ENCODE measurements around the gene NLRX1. TPM values are rescaled to one million over a fixed set of nuclear protein-coding genes. Genes with fewer than 3 reads are reported as not detected.

The NLRX1 gene
- total and polyA plus RNA-seq, 9 donors = 3.1 to 13.4 (median 7.2) TPM

DNA sequence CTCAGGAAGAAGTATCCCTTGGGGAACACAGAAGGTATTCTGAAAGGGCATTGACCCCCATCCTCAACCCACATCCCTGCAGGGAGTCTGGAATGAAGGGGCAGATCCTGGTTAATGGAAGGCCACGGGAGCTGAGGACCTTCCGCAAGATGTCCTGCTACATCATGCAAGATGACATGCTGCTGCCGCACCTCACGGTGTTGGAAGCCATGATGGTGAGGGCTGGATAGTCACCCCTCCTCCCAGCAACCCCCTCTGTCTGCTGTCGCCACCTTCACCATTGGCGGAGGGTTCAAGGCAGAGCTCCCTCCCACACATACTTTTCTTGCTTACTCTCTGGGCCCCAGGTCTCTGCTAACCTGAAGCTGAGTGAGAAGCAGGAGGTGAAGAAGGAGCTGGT, 14.3 kb upstream of the NLRX1 start:
- H3K4me1 ChIP-seq (ENCODE audit: insufficient read depth) = peaks cover 3% of the 10 kb centered on the region
- H3K4me3 ChIP-seq = no peak overlapping the region
- no peak overlapping the region for H3K27ac ChIP-seq
- WGBS, 3 donors = 88 to 89% (median 88%) methylated on average over 6 of the region's 6 CpGs
- intact Hi-C loops (cut with DNase I) = no loop called here
- no peaks in the 10 kb centered on the region for H3K27me3 ChIP-seq
- H3K9me3 ChIP-seq = no peaks in the 10 kb centered on the region
- TF ChIP-seq EP300 (IDR thresholded peaks at IDR 0.05) = no peak
- TF ChIP-seq, protein P1, sequence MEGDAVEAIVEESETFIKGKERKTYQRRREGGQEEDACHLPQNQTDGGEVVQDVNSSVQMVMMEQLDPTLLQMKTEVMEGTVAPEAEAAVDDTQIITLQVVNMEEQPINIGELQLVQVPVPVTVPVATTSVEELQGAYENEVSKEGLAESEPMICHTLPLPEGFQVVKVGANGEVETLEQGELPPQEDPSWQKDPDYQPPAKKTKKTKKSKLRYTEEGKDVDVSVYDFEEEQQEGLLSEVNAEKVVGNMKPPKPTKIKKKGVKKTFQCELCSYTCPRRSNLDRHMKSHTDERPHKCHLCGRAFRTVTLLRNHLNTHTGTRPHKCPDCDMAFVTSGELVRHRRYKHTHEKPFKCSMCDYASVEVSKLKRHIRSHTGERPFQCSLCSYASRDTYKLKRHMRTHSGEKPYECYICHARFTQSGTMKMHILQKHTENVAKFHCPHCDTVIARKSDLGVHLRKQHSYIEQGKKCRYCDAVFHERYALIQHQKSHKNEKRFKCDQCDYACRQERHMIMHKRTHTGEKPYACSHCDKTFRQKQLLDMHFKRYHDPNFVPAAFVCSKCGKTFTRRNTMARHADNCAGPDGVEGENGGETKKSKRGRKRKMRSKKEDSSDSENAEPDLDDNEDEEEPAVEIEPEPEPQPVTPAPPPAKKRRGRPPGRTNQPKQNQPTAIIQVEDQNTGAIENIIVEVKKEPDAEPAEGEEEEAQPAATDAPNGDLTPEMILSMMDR (IDR thresholded peaks at IDR 0.05) = no peak
- TF ChIP-seq POLR2A (IDR thresholded peaks at IDR 0.05) = no peak
- DNase-seq = no peak
- H3K36me3 ChIP-seq = no peaks in the 10 kb centered on the region

DNA sequence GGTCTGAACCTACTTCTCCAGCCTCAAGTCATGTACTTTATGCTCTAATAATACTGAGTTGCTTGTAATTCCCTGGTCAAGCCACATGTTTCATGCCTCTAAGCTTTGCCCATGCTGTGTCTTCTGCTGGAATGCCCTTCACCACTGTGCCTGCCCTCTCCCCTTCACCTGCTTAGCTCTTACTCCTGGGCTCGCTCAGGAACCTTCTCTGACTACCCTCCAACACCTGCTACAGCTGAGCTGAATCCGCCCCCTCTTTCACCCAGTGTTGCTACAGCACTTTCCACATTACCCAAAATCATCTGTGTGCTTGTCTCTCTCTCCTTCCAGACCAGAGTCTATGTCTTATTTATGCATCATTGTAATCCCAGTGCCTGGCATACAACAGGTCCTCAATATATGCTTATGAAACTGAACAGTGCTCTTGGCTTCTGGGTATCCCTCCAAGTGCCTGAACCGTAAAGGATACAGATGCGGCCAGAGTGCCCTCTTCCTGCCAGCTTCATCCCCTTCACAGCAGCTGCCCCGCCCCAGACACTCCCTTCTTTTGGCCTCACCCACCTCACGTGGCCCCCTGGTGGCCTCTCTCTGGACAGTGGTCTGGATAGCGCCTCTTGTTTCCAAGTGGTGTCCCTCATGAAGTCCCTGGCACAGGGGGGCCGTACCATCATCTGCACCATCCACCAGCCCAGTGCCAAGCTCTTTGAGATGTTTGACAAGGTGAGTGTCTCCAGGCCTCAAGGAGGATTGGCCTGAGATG, 12.6 kb upstream of the NLRX1 start:
- 56 to 62% (median 60%) methylated on average over 8 of the region's 8 CpGs for WGBS, 3 donors
- TF ChIP-seq EP300 (IDR thresholded peaks at IDR 0.05) = no peak
- TF ChIP-seq, protein P1 (IDR thresholded peaks at IDR 0.05) = no peak
- TF ChIP-seq POLR2A (IDR thresholded peaks at IDR 0.05) = no peak
- no peaks in the 10 kb centered on the region for H3K36me3 ChIP-seq

GRCh38 chr11:119156496-119156895, 12.0 kb upstream of the NLRX1 start:
- WGBS, 3 donors = 85 to 90% (median 88%) methylated on average over 10 of the region's 10 CpGs

More for the DNA sequence above, 12.6 kb upstream of the NLRX1 start:
- Histone ChIP-seq H3K27ac (no peak overlapping the region), H3K4me1 (ENCODE audit: insufficient read depth) (no peaks in the 10 kb centered on the region), H3K9me3 (no peaks in the 10 kb centered on the region), H3K4me3 (no peak overlapping the region), H3K27me3 (no peaks in the 10 kb centered on the region)
- intact Hi-C loops (cut with DNase I) = no loop called here
- no peak for DNase-seq

DNA sequence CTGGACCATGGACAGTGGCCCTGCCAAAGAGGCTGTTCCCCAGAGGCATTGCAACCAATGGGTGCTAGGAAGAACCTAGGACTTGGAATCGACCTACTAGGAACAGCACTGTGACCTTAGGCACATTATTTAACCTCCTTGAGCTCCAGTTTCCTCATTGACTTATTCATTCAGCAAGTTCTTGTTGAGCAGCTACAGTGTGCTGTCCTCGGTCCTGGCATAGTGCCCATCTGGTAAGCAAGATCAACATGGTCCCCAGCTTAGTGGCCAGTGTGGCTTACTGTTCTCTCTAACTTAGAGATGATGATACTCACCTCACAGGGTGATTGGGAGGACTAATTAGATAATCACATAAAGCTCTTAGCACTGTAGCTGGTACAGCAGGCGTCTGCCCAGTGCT, 11.5 kb upstream of the NLRX1 start:
- WGBS, 3 donors = 53 to 61% (median 56%) methylated on average over 3 of the region's 3 CpGs
- Histone ChIP-seq H3K27me3 (no peaks in the 10 kb centered on the region), H3K36me3 (no peaks in the 10 kb centered on the region), H3K4me1 (ENCODE audit: insufficient read depth) (no peaks in the 10 kb centered on the region), H3K4me3 (no peak overlapping the region), H3K27ac (no peak overlapping the region), H3K9me3 (no peaks in the 10 kb centered on the region)
- intact Hi-C loops (cut with DNase I) = no loop called here
- TF ChIP-seq, protein P1 (IDR thresholded peaks at IDR 0.05) = no peak
- TF ChIP-seq POLR2A (IDR thresholded peaks at IDR 0.05) (no peak), EP300 (IDR thresholded peaks at IDR 0.05) (no peak)
- no peak for DNase-seq

More at GRCh38 chr11:119156496-119156895, 12.0 kb upstream of the NLRX1 start:
- H3K4me1 ChIP-seq (ENCODE audit: insufficient read depth) = no peaks in the 10 kb centered on the region
- no peak for DNase-seq
- H3K27me3 ChIP-seq = no peaks in the 10 kb centered on the region
- no peaks in the 10 kb centered on the region for H3K36me3 ChIP-seq
- H3K9me3 ChIP-seq = no peaks in the 10 kb centered on the region
- TF ChIP-seq, protein P1 (IDR thresholded peaks at IDR 0.05) = no peak
- TF ChIP-seq EP300 (IDR thresholded peaks at IDR 0.05) (no peak), POLR2A (IDR thresholded peaks at IDR 0.05) (no peak)
- H3K27ac ChIP-seq = no peak overlapping the region
- intact Hi-C loops (cut with DNase I) = no loop called here
- H3K4me3 ChIP-seq = no peak overlapping the region
